Measurements from ENCODE around the gene CSNK1G1.

DNA sequence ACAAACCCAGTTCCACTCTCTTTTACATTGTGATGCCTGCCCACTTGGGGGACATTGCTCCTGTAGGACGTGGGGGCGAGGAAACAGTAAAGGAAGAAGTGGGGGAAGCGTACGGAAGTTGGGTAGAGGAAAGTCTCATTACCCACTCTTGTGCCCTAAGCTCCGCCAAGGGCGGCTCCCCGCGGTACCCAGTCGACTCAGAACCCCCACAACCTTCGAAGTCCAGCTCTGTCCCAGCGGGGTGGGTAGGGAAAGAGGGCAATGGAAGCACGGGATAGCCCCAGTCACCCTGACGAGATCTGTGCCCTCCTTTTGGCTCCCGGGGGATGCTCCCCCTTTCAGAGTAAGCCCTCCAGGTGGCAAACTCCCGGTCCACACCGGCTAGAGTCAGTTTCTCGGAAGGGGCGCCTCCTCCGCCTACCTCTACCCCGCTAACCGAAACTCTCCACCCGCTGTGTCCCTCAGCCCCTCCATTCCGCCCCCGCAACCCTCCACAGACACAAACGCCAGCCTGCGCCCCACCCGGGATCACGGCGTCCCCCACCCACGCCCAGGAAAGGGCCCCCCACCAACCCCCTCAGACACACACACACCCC is 527 bp downstream of the CSNK1G1 start:
- TF ChIP-seq, protein P1, sequence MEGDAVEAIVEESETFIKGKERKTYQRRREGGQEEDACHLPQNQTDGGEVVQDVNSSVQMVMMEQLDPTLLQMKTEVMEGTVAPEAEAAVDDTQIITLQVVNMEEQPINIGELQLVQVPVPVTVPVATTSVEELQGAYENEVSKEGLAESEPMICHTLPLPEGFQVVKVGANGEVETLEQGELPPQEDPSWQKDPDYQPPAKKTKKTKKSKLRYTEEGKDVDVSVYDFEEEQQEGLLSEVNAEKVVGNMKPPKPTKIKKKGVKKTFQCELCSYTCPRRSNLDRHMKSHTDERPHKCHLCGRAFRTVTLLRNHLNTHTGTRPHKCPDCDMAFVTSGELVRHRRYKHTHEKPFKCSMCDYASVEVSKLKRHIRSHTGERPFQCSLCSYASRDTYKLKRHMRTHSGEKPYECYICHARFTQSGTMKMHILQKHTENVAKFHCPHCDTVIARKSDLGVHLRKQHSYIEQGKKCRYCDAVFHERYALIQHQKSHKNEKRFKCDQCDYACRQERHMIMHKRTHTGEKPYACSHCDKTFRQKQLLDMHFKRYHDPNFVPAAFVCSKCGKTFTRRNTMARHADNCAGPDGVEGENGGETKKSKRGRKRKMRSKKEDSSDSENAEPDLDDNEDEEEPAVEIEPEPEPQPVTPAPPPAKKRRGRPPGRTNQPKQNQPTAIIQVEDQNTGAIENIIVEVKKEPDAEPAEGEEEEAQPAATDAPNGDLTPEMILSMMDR (conservative IDR thresholded peaks at IDR 0.05; ENCODE audit: low read depth, low read length): no peak
- no peak for TF ChIP-seq EZH2 (IDR thresholded peaks at IDR 0.05; ENCODE audit: borderline replicate concordance, low read depth, low read length, poor library complexity, severe bottlenecking)
